Metanephros (tissue), 1 donor: ENCODE measurements around the gene HENMT1. TPM values are rescaled to one million over a fixed set of nuclear protein-coding genes. Genes with fewer than 3 reads are reported as not detected.

Experiments used
- total RNA-seq: library from RNA; depleted of rRNA; stranded (reverse); fragments of >200 nt; gene quantifications from one replicate; pipeline ENCODE4 v1.2.3, GENCODE V29; 2014

HENMT1 gene
- total RNA-seq: 6.2 TPM

GRCh38 chr1:108661030-108661609, at the start of gene HENMT1:
Gene HENMT1 (minus strand): TSS chr1:108661093. CDS start chr1:108659884, 1,209 bp downstream.

GRCh38 chr1:108691942-108692723, 31.2 kb upstream of the HENMT1 start, which contains the start of gene PRPF38B:
Gene PRPF38B (plus strand): TSS chr1:108692310. CDS start chr1:108692592, 282 bp downstream.

Other genes with a start within 250 kb of the HENMT1 start
- not detected for gene NBPF6, start 210.8 kb downstream of the HENMT1 start, total RNA-seq
- gene EEIG2, start 101.0 kb downstream of the HENMT1 start, total RNA-seq: 23.4 TPM
- 25.5 TPM for gene PRPF38B, start 31.2 kb upstream of the HENMT1 start, total RNA-seq
- not detected for gene FNDC7, start 51.8 kb upstream of the HENMT1 start, total RNA-seq
- 44.6 TPM for gene STXBP3, start 85.6 kb upstream of the HENMT1 start, total RNA-seq
- gene AKNAD1, start 196.0 kb upstream of the HENMT1 start, total RNA-seq: not detected
- gene GPSM2, start 215.9 kb upstream of the HENMT1 start, total RNA-seq: 15.7 TPM